Left renal cortex interstitium (tissue), 4 donors: ENCODE results near the gene LRP2. TPM values are rescaled to one million over a fixed set of nuclear protein-coding genes. Genes with fewer than 3 reads are reported as not detected.

ENCODE experiments used
- DNase-seq, 4 donors: peaks; one replicate each; pipeline ENCODE4 v3.0.0-alpha.2; 2013; ENCODE audit warnings: low read depth in 4 of 4, low spot score in 2 of 4, missing footprints in 1 of 4
- polyA plus RNA-seq, 4 donors: library from polyadenylated mRNA; unstranded; fragments of 120-200 nt; gene quantifications; one replicate each; pipeline ENCODE4 v1.2.1, GENCODE V29; 2013; ENCODE audit not compliant: insufficient read length in 4 of 4

Gene LRP2
- polyA plus RNA-seq, 4 donors = 90.5 to 211 (median 153) TPM

DNA sequence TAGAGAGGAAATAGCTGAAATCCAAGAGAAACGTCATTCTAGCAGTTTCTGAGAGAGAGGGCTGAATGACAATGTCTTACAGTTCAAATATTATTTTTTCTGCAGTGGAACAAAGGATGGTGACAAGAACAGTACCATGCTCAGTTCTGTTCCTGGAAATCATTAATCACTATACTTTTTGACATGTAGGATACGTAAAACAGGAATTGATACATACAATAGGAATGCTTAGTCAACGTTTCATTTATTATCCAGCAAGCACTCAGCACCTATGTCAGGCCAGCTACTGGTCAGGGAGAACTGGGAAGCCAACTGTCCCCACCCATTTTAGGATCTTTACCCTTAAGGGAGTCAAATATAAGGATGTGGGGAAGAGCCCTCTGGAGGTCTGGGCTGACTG, 178.3 kb downstream of the LRP2 start:
- no peak for DNase-seq

GRCh38 chr2:169182573-169182972, 179.8 kb downstream of the LRP2 start:
- no peak for DNase-seq

- no peak for DNase-seq
Measured at GRCh38 chr2:169178804-169179390, 183.4 kb downstream of the LRP2 start.

- no peak for DNase-seq
Measured at GRCh38 chr2:169178364-169178763, 184.0 kb downstream of the LRP2 start.

DNA sequence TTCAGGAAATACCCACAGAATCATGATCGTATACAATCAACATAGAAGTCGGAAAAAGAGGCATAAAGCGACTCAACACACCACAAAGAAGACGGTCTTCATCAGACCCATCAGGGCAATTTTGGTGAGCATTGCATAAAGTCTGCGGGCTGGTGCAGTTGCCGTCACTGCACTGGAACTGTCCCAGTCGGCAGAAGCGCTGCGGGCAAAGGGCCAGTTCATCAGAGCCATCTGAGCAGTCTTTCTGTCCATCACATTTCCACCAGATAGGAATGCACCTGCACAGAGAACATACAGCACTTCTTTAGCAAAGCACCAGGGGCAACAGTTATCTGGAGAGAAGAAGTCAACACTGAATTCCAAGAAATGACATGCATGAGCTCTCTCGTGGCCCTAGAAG, 187.2 kb downstream of the LRP2 start:
- no peak for DNase-seq

DNA sequence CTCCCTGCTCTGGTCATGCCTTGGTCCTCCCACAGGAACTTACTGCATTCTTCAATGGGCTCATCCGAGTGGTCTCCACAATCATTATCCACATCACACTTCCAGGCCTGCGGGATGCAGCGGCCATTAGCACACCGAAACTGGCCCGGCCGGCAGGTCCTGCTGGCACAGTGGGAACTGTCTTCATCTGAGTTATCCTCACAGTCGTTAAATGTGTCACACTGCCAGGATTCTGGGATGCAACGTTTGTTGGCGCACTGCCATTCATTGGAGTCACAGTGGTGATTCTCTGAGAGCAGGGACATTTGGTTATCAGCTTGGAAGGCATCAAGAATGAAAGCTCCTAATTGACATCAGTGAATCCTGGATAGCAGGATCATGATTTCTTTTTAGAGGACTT, 188.5 kb downstream of the LRP2 start:
- no peak for DNase-seq

- DNase-seq = no peak
Measured at GRCh38 chr2:169172914-169173313, 189.4 kb downstream of the LRP2 start.

DNA sequence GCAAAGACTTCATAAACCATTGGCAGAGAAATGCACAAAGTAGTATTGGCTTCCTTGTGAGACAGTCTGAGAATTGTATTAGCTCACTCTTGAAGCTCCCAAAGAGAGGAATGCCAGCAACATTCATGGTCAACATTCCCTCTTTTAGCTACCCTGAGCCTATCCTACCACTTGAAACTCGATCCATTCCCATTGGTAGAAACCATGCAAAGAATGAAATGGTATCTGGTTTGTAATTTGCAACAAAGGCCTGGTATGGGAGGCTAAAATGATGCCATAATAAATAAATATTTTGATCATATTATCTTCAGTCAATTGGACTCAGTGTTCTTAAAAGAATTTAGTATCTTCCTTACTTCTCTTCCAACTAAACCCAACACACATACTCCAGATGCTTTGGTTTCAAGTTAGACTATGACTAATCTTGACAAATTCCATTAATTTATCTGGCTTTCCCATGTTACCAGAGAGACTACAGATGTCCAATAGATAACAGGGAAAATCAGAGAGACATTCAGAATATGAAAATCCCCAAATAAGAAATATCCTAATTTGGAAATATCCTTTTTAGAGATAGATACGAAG, 190.1 kb downstream of the LRP2 start:
- no peak for DNase-seq

DNA sequence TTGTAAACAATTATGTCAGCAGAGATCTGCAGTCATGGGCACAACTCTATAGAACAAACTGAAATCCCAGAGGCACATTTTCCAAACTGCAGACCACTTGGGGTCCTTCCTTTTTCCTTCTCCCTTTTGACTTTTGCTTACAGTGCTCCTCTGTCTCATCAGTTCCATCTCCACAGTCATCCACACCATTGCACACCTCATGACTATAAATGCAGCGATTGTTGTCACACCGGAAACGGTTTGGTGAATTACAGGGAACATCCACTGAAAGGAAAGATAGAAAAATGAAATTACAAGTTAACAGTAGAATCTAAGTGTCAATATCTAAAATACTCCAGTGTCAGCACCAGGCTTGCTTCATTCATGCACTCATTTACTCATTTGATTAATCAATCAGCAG, 196.5 kb downstream of the LRP2 start:
- DNase-seq = no peak

DNA sequence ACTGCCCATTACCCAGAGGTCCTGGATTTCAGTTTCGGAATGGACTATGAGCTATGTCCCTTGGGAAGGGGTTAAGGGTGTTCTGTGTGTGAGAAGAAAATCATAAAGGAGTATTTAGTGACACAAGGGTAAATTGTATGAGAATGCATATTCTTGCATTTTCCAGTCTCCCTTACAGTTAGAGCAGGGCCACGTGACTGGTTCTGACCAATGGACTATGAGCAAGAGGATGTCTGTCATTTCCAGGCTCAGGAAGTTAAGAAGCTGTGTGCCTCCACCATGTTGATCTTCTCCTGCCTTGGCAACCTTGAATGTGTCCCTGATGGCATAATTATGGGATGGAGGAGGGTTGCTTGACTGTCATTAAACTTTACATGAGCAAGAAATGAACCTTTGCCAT, 198.0 kb downstream of the LRP2 start:
- no peak for DNase-seq

- no peak for DNase-seq
Measured at GRCh38 chr2:169162613-169163012, 199.7 kb downstream of the LRP2 start.

- no peak for DNase-seq
Measured at GRCh38 chr2:169160926-169161481, 201.3 kb downstream of the LRP2 start.

DNA sequence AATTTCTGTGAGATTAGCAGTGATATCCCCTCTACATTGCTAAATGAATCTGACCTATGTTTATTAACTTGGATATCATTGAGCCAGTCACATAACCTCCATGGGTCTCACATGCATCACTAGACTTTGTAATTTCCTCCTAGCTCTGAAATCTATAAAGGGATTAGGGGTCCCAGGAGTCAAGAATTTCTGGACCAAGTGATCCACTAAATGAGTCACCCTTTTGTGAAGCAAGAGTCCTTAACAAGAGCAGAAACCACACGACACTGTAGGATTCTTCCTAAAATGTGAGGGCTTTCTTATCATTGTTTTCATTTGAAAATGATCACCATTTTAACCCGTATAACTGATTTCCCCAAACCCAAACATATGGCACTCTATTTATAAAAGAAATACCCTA, 202.6 kb downstream of the LRP2 start:
- DNase-seq = no peak

DNA sequence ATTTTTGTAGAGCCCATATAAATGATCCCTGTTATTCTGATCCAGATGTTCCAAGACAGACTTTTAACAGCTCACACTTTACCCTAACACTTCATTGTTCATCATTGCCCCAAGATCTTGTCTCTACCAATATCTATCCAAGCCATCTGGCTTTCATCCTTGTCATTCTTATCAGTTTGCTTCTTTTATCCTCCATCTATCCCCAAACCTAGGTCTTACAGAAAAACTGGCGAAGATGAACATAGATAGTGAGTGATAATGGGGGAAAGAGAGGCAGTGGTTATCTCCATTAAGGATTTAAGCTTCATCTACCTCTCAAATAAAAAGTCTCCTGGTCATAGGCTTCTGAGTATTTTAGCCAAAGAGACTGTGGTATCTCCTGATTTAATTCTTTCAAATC, 203.5 kb downstream of the LRP2 start:
- no peak for DNase-seq

GRCh38 chr2:169146220-169146619, 216.1 kb downstream of the LRP2 start:
- DNase-seq = no peak

DNA sequence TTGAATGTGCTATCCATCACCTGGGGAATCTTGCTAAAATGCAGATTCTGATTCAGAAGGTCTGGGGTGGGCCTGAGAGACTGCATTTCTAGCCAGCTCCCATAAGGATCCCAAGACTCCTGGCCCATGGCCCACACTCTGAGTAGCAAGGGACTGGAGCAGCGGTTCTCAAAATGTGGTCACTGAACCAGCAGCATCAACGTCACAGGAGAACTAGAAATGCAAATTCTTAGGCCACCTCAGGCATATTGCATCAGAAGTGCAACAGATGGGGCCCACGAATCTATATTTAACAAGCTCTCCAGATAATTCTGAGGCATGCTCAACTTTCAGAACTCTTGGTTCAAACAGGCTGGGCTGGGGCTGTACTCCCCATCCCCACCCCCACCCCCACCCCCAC, 218.3 kb downstream of the LRP2 start:
- DNase-seq = no peak

DNA sequence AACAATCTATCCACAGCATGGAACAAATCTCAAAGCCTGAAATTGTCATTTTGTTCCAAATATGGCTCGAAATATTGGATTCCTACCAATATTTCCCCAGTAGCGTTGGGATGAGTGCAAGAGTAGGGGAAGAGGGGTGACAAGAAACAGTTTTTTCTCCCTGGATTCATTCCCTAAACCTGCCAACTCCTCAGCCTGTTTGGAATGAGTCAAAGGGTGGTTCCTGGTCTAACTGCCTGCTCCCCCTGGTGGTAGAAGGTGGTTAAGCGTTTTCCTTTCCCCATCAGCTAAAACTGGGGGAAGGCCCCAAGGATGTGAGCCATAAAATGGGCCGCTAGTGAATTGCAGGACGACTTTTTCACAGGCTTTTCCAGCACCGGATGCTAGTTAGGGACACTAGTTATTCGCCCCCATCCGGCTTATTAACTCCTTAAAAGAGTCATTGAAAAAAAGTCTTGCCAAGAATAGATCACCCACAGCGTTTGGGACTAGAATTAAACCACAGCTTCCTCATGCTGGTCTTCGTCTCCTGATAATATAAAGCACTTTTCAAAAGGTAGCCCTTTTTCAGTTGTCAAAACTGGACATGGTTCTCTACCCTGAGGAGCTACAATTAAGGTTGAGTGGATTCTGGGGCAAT, 220.5 kb downstream of the LRP2 start:
- DNase-seq = no peak

DNA sequence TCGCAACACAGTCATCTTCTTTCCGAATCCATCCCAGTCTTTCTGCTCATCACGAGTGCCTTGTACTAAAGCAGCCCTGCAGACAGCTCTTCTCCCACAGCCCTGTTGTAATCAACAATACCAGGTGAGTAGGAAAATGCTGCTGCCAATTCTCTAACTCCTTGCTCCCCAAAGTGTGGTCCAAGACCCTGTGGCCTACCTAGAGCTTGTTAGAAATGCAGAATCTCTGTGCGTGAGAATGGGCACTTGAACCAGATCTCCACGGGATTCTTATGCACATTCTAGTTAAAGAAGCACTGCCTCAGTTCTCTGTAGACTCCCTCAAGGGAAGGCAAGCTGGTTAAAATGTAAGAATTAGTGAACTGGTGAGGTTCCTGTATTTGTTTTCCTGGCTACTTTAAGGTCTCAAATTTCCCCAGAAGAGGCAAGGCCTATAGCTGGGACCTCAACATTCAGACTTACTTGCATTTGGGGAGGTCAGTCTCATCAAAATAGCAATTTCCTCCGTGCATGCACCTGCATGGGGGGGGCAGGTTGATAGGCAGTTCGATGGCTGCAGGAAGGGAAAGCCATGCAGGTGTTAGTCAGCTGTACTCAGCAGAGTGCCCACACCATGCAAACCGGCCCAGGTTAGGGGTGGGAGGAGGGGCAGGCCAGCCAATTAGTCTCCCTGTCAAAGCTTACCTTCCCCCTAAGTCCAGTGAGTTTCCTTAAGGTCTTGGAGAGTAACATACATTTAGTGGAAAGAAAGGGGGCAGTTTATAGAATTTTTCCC, 222.2 kb downstream of the LRP2 start:
- no peak for DNase-seq

DNA sequence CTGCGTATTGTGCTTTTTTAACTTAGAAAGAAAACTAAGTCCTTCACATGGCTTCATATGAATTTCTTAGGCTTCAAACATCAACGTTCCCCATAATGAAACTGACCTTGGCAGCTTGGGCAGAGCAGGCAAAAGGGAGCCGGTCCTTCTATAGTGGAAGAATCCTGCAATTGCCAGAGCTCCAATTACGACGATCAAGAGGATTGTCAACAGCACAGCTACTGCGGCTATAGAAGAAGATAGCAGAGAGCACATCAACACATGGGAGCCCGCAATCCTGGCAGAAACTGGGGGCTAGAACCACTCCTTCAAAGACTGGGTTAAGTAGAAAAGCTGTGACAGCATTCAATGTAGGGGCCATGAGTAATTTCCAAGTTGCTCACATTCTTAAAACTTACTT, 223.2 kb downstream of the LRP2 start:
- no peak for DNase-seq

GRCh38 chr2:169137924-169138323, 224.4 kb downstream of the LRP2 start:
- no peak for DNase-seq

- DNase-seq = no peak
Measured at GRCh38 chr2:169136885-169137534, 225.3 kb downstream of the LRP2 start.
